ENCODE results near the gene FBXO5.
A peak's percentile ranks its signal among the peaks of the same experiment; 100 is the strongest.
"Not testable (repeated sequence)": the region's sequence is repeated elsewhere in the genome, so short reads cannot be mapped to it uniquely, and the experiment has no call there.

Gene FBXO5

GRCh38 chr6:153002613-153003365, 19.9 kb upstream of the FBXO5 start, which contains the start of gene MTRF1L:
TSS of gene MTRF1L (minus strand) at chr6:153002709. CDS start at chr6:153002685, 24 bp downstream.
- Mint-ChIP-seq H3K4me1 (ENCODE audit: low read depth) (peaks cover 43% of the 10 kb centered on the region), H3K4me3 (peak within 1 kb of the TSS; percentile 100), H3K27me3 (no peaks in the 10 kb centered on the region), H3K36me3 (peaks cover 8% of the 10 kb centered on the region), H3K9me3 (ENCODE audit: low read depth) (no peaks in the 10 kb centered on the region), H3K27ac (peak within 1 kb of the TSS; percentile 96)

- Mint-ChIP-seq H3K27ac (peak overlapping the region; percentile 75), H3K27me3 (no peaks in the 10 kb centered on the region), H3K4me1 (ENCODE audit: low read depth) (peaks cover 47% of the 10 kb centered on the region), H3K9me3 (ENCODE audit: low read depth) (no peaks in the 10 kb centered on the region), H3K36me3 (peaks cover 11% of the 10 kb centered on the region), H3K4me3 (peak overlapping the region; percentile 100)
These were observed 19.1 kb upstream of the FBXO5 start for GRCh38 chr6:153001767-153002612.

- Mint-ChIP-seq H3K4me1 (ENCODE audit: low read depth) (peaks cover 58% of the 10 kb centered on the region), H3K36me3 (peaks cover 13% of the 10 kb centered on the region), H3K27ac (peak overlapping the region; percentile 18), H3K4me3 (peak overlapping the region; percentile 100)
- not testable (repeated sequence) for H3K9me3 Mint-ChIP-seq (ENCODE audit: low read depth); H3K27me3 Mint-ChIP-seq
These were observed 17.9 kb upstream of the FBXO5 start for GRCh38 chr6:153000790-153001189.

- H3K4me3 Mint-ChIP-seq = peak overlapping the region; percentile 100
- no peaks in the 10 kb centered on the region for H3K9me3 Mint-ChIP-seq (ENCODE audit: low read depth)
- H3K27me3 Mint-ChIP-seq = no peaks in the 10 kb centered on the region
- peaks cover 13% of the 10 kb centered on the region for H3K36me3 Mint-ChIP-seq
- peak overlapping the region; percentile 18 for H3K27ac Mint-ChIP-seq
- H3K4me1 Mint-ChIP-seq (ENCODE audit: low read depth) = peaks cover 64% of the 10 kb centered on the region
These were observed 17.4 kb upstream of the FBXO5 start for GRCh38 chr6:153000243-153000642.

GRCh38 chr6:152999538-152999937, 16.7 kb upstream of the FBXO5 start:
- Mint-ChIP-seq H3K4me1 (ENCODE audit: low read depth) (peaks cover 68% of the 10 kb centered on the region), H3K36me3 (peaks cover 13% of the 10 kb centered on the region), H3K4me3 (peak overlapping the region; percentile 21)
- not testable (repeated sequence) for H3K27me3 Mint-ChIP-seq; H3K9me3 Mint-ChIP-seq (ENCODE audit: low read depth); H3K27ac Mint-ChIP-seq

- Mint-ChIP-seq H3K9me3 (ENCODE audit: low read depth) (no peaks in the 10 kb centered on the region), H3K36me3 (peaks cover 5% of the 10 kb centered on the region), H3K4me1 (ENCODE audit: low read depth) (peaks cover 54% of the 10 kb centered on the region), H3K4me3 (no peak overlapping the region), H3K27me3 (no peaks in the 10 kb centered on the region), H3K27ac (peak overlapping the region; percentile 56)
These were observed 11.0 kb upstream of the FBXO5 start for GRCh38 chr6:152993847-152994246.

GRCh38 chr6:152993431-152993830, 10.6 kb upstream of the FBXO5 start:
- peaks cover 51% of the 10 kb centered on the region for H3K4me1 Mint-ChIP-seq (ENCODE audit: low read depth)
- no peaks in the 10 kb centered on the region for H3K27me3 Mint-ChIP-seq
- peak overlapping the region; percentile 56 for H3K27ac Mint-ChIP-seq
- no peak overlapping the region for H3K4me3 Mint-ChIP-seq
- H3K36me3 Mint-ChIP-seq = peaks cover 5% of the 10 kb centered on the region
- no peaks in the 10 kb centered on the region for H3K9me3 Mint-ChIP-seq (ENCODE audit: low read depth)

- Mint-ChIP-seq H3K4me3 (no peak overlapping the region), H3K4me1 (ENCODE audit: low read depth) (peaks cover 33% of the 10 kb centered on the region), H3K36me3 (no peaks in the 10 kb centered on the region), H3K27me3 (no peaks in the 10 kb centered on the region), H3K27ac (peak overlapping the region; percentile 30), H3K9me3 (ENCODE audit: low read depth) (no peaks in the 10 kb centered on the region)
These were observed 4.1 kb upstream of the FBXO5 start for GRCh38 chr6:152986978-152987377.

GRCh38 chr6:152985300-152985699, 2.5 kb upstream of the FBXO5 start:
- not testable (repeated sequence) for H3K36me3 Mint-ChIP-seq; H3K9me3 Mint-ChIP-seq (ENCODE audit: low read depth); H3K27me3 Mint-ChIP-seq
- Mint-ChIP-seq H3K27ac (peak overlapping the region; percentile 31), H3K4me3 (peak overlapping the region; percentile 33), H3K4me1 (ENCODE audit: low read depth) (peaks cover 46% of the 10 kb centered on the region)

GRCh38 chr6:152984513-152984872, 1.7 kb upstream of the FBXO5 start:
- peaks cover 45% of the 10 kb centered on the region for H3K4me1 Mint-ChIP-seq (ENCODE audit: low read depth)
- no peaks in the 10 kb centered on the region for H3K27me3 Mint-ChIP-seq
- H3K36me3 Mint-ChIP-seq = no peaks in the 10 kb centered on the region

GRCh38 chr6:152983637-152984512, 1.0 kb upstream of the FBXO5 start:
- Mint-ChIP-seq H3K27me3 (no peaks in the 10 kb centered on the region), H3K4me1 (ENCODE audit: low read depth) (peaks cover 48% of the 10 kb centered on the region), H3K27ac (peak overlapping the region; percentile 99), H3K36me3 (no peaks in the 10 kb centered on the region), H3K9me3 (ENCODE audit: low read depth) (no peaks in the 10 kb centered on the region), H3K4me3 (peak overlapping the region; percentile 98)

More at GRCh38 chr6:152984513-152984872, 1.7 kb upstream of the FBXO5 start:
- Mint-ChIP-seq H3K4me3 (peak overlapping the region; percentile 98), H3K27ac (peak overlapping the region; percentile 99), H3K9me3 (ENCODE audit: low read depth) (no peaks in the 10 kb centered on the region)

GRCh38 chr6:152981989-152982903, 595 bp downstream of the FBXO5 start:
- peaks cover 54% of the 10 kb centered on the region for H3K4me1 Mint-ChIP-seq (ENCODE audit: low read depth)

GRCh38 chr6:152981219-152981618, 1.6 kb downstream of the FBXO5 start:
- Mint-ChIP-seq H3K36me3 (peaks cover 2% of the 10 kb centered on the region), H3K9me3 (ENCODE audit: low read depth) (no peaks in the 10 kb centered on the region), H3K27ac (no peak overlapping the region), H3K4me1 (ENCODE audit: low read depth) (peaks cover 53% of the 10 kb centered on the region), H3K27me3 (no peaks in the 10 kb centered on the region), H3K4me3 (peak overlapping the region; percentile 87)

More at GRCh38 chr6:152981989-152982903, 595 bp downstream of the FBXO5 start:
- no peaks in the 10 kb centered on the region for H3K36me3 Mint-ChIP-seq
- H3K9me3 Mint-ChIP-seq (ENCODE audit: low read depth) = no peaks in the 10 kb centered on the region
- H3K27ac Mint-ChIP-seq = no peak overlapping the region
- peak overlapping the region; percentile 98 for H3K4me3 Mint-ChIP-seq
- H3K27me3 Mint-ChIP-seq = no peaks in the 10 kb centered on the region

GRCh38 chr6:152980656-152981055, 2.2 kb downstream of the FBXO5 start:
- H3K4me1 Mint-ChIP-seq (ENCODE audit: low read depth) = peaks cover 53% of the 10 kb centered on the region
- no peaks in the 10 kb centered on the region for H3K9me3 Mint-ChIP-seq (ENCODE audit: low read depth)
- H3K4me3 Mint-ChIP-seq = peak overlapping the region; percentile 87
- no peak overlapping the region for H3K27ac Mint-ChIP-seq
- H3K27me3 Mint-ChIP-seq = no peaks in the 10 kb centered on the region
- H3K36me3 Mint-ChIP-seq = peaks cover 2% of the 10 kb centered on the region
